ENCODE data around the gene IL1F10.

Gene IL1F10

DNA sequence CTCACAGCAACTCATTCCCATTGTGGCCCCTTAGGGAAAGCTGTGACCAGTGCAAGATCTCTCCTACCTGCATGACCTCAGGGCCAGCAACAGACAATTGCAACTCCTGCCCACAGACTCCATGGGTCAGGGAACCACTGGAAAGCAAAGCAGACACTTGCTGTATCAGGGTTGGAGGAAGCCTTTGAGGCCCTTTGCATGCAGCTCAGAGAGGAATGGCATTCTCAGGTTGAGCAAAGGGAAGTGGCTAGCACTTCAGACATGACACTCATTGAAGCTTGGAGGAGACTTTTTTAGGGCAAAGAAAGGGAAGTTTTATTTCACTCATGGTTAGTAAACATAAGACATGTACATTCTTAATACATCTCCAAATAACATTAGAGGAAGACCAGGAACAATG is 22.1 kb downstream of the IL1F10 start:
- Histone ChIP-seq H3K9me2 (replicated peaks; ENCODE audit: insufficient read depth, low read length) (no peaks in the 10 kb centered on the region), H3K9me3 (ENCODE audit: insufficient read depth, low read length) (no peaks in the 10 kb centered on the region), H3K27me3 (ENCODE audit: low read length) (no peaks in the 10 kb centered on the region), H3K79me2 (ENCODE audit: insufficient read depth, low read length) (no peaks in the 10 kb centered on the region), H3F3A (ENCODE audit: insufficient read depth) (no peaks in the 10 kb centered on the region), H3K4me3 (ENCODE audit: insufficient read depth, low read length, poor library complexity, severe bottlenecking) (no peak overlapping the region), H4K20me1 (ENCODE audit: low read depth, low read length) (no peaks in the 10 kb centered on the region), H3K9ac (ENCODE audit: low read length) (no peak overlapping the region), H3K27ac (ENCODE audit: low read depth, low read length) (no peak overlapping the region), H2AFZ (ENCODE audit: low read depth, low read length, severe bottlenecking) (no peak overlapping the region), H3K4me2 (ENCODE audit: low read depth, low read length, poor library complexity, severe bottlenecking) (no peak overlapping the region), H3K36me3 (ENCODE audit: low read length) (no peaks in the 10 kb centered on the region)
- no peak for TF ChIP-seq EZH2phosphoT487 (conservative IDR thresholded peaks at IDR 0.05; ENCODE audit: low read length)
- TF ChIP-seq, protein P1, sequence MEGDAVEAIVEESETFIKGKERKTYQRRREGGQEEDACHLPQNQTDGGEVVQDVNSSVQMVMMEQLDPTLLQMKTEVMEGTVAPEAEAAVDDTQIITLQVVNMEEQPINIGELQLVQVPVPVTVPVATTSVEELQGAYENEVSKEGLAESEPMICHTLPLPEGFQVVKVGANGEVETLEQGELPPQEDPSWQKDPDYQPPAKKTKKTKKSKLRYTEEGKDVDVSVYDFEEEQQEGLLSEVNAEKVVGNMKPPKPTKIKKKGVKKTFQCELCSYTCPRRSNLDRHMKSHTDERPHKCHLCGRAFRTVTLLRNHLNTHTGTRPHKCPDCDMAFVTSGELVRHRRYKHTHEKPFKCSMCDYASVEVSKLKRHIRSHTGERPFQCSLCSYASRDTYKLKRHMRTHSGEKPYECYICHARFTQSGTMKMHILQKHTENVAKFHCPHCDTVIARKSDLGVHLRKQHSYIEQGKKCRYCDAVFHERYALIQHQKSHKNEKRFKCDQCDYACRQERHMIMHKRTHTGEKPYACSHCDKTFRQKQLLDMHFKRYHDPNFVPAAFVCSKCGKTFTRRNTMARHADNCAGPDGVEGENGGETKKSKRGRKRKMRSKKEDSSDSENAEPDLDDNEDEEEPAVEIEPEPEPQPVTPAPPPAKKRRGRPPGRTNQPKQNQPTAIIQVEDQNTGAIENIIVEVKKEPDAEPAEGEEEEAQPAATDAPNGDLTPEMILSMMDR (IDR thresholded peaks at IDR 0.05; ENCODE audit: insufficient read depth, low read length, poor library complexity, severe bottlenecking) = no peak

DNA sequence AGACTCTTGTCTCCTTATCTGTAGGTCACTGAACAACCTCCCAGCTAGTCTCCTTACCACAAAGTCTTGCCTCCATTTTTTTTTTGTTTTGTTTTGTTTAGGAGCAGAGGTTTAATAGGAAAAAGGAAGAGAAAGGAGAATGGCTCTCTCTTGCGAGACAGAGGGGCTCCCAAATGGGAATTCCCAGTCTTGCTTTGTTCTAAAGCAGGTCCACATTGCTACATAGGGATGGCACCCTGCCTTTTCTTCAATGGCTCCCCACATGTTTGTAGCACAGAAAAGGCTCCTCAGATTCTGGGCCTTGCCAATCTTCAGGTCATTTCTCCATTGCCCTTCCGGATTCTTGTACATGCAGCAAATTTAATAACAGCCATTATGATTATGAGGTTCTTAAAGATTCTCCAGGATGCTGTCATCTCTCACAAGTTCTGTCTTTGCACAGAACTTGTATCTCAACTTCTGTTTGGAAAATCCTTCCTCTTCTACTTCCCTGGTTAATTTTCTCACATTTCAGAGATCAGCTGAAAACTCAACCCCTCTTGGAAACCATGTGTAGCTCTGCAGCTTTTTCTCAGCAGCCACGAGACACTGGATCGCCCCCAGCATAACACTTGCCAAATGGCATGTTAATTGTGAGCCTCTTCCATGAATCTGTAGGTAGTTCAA is 23.6 kb downstream of the IL1F10 start:
- no peaks in the 10 kb centered on the region for H3K9me2 ChIP-seq (replicated peaks; ENCODE audit: insufficient read depth, low read length)
- no peaks in the 10 kb centered on the region for H4K20me1 ChIP-seq (ENCODE audit: low read depth, low read length)
- no peak overlapping the region for H3K9ac ChIP-seq (ENCODE audit: low read length)
- no peaks in the 10 kb centered on the region for H3K79me2 ChIP-seq (ENCODE audit: insufficient read depth, low read length)
- TF ChIP-seq, protein P1 (IDR thresholded peaks at IDR 0.05; ENCODE audit: insufficient read depth, low read length, poor library complexity, severe bottlenecking) = no peak
- no peak for TF ChIP-seq EZH2phosphoT487 (conservative IDR thresholded peaks at IDR 0.05; ENCODE audit: low read length)
- no peak overlapping the region for H3K4me3 ChIP-seq (ENCODE audit: insufficient read depth, low read length, poor library complexity, severe bottlenecking)
- H3K27ac ChIP-seq (ENCODE audit: low read depth, low read length) = no peak overlapping the region
- H2AFZ ChIP-seq (ENCODE audit: low read depth, low read length, severe bottlenecking) = no peak overlapping the region
- no peaks in the 10 kb centered on the region for H3K9me3 ChIP-seq (ENCODE audit: insufficient read depth, low read length)
- H3K27me3 ChIP-seq (ENCODE audit: low read length) = no peaks in the 10 kb centered on the region
- H3K36me3 ChIP-seq (ENCODE audit: low read length) = no peaks in the 10 kb centered on the region
- H3K4me2 ChIP-seq (ENCODE audit: low read depth, low read length, poor library complexity, severe bottlenecking) = no peak overlapping the region
- H3F3A ChIP-seq (ENCODE audit: insufficient read depth) = no peaks in the 10 kb centered on the region

DNA sequence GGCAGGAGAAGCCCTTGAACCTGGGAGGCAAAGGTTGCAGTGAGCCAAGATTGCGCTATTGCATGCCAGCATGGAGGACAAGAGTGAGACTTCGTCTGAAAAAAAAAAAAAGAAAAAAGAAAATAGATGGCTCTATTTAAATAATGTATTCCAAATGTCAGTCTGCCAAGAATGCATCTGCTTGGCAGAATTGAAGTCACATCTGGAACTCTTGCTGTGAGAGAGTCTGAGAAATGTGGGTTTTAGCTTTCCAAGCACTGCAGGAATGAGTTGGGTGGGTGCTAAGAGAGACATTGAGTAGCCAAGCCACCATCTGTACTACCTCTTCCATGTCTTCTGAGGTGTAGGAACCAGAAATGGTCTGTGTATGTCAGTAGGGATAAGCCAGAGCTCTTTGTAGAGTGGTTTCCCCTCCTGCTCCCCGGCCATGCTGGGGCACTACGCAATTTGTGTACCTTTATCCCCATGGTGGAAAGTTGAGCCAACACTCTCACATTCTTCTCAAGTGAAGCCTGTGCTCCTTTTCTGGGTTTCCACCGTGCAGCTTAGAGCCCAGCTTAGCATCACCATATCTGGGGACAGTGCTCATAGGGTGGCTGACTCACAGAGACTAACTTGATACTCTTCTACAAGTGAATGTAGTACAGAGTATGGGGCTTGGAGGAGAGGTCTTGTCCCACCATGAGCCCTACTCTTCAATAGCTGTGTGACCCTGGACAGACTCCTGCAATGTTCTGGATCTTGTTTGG is 25.3 kb downstream of the IL1F10 start:
- Histone ChIP-seq H3K9me2 (replicated peaks; ENCODE audit: insufficient read depth, low read length) (no peaks in the 10 kb centered on the region), H3K4me3 (ENCODE audit: insufficient read depth, low read length, poor library complexity, severe bottlenecking) (no peak overlapping the region), H3K27me3 (ENCODE audit: low read length) (no peaks in the 10 kb centered on the region), H3K9me3 (ENCODE audit: insufficient read depth, low read length) (no peaks in the 10 kb centered on the region), H4K20me1 (ENCODE audit: low read depth, low read length) (no peaks in the 10 kb centered on the region), H3K27ac (ENCODE audit: low read depth, low read length) (no peak overlapping the region), H3F3A (ENCODE audit: insufficient read depth) (no peaks in the 10 kb centered on the region), H3K9ac (ENCODE audit: low read length) (no peak overlapping the region), H3K36me3 (ENCODE audit: low read length) (no peaks in the 10 kb centered on the region), H3K79me2 (ENCODE audit: insufficient read depth, low read length) (no peaks in the 10 kb centered on the region), H2AFZ (ENCODE audit: low read depth, low read length, severe bottlenecking) (no peak overlapping the region), H3K4me2 (ENCODE audit: low read depth, low read length, poor library complexity, severe bottlenecking) (no peak overlapping the region)
- TF ChIP-seq EZH2phosphoT487 (conservative IDR thresholded peaks at IDR 0.05; ENCODE audit: low read length) = no peak
- TF ChIP-seq, protein P1 (IDR thresholded peaks at IDR 0.05; ENCODE audit: insufficient read depth, low read length, poor library complexity, severe bottlenecking) = no peak
